Esophagus (tissue), 2 donors: ENCODE measurements around the gene MKI67. TPM values are rescaled to one million over a fixed set of nuclear protein-coding genes. Genes with fewer than 3 reads are reported as not detected.

Experiments
- H3K27ac ChIP-seq, 2 donors: one replicate each; pipeline ENCODE4 v1.5.1; 2013; ENCODE audit warnings: low read depth in 2 of 2, mild to moderate bottlenecking in 2 of 2, inconsistent platforms in 1 of 2, low read length in 1 of 2, moderate library complexity in 1 of 2
- H3K27me3 ChIP-seq, 2 donors: one replicate each; pipeline ENCODE4 v1.6.1; 2013; ENCODE audit warnings: low read length in 2 of 2, control low read depth in 1 of 2, mild to moderate bottlenecking in 1 of 2; ENCODE audit not compliant: insufficient read depth in 2 of 2, control insufficient read depth in 1 of 2
- H3K36me3 ChIP-seq, 2 donors: one replicate each; pipeline ENCODE4 v1.6.1; 2013; ENCODE audit warnings: low read length in 1 of 2; ENCODE audit not compliant: control insufficient read depth in 2 of 2, insufficient read depth in 2 of 2
- H3K4me1 ChIP-seq, 2 donors: one replicate each; pipeline ENCODE4 v1.6.1; 2013; ENCODE audit warnings: low read length in 1 of 2; ENCODE audit not compliant: control insufficient read depth in 2 of 2, insufficient read depth in 2 of 2
- H3K4me3 ChIP-seq, 2 donors: one replicate each; pipeline ENCODE4 v1.5.1; 2013; ENCODE audit warnings: low read length in 2 of 2, mild to moderate bottlenecking in 2 of 2, low read depth in 1 of 2, moderate library complexity in 1 of 2
- H3K9me3 ChIP-seq, 2 donors: one replicate each; pipeline ENCODE4 v1.6.1; 2013; ENCODE audit warnings: mild to moderate bottlenecking in 2 of 2, low read depth in 1 of 2, low read length in 1 of 2, moderate library complexity in 1 of 2; ENCODE audit not compliant: control insufficient read depth in 2 of 2, insufficient read depth in 1 of 2
- WGBS, 2 donors: extraction: QIAGEN DNeasy Blood & Tissue Kit; methylation state at CpG; one replicate each; pipeline ENCODE4 v1.1.7; 2013; 5-methylcytosine and 5-hydroxymethylcytosine counted together
- polyA plus RNA-seq, 2 donors: library from polyadenylated mRNA; stranded (reverse); fragments of 200-250 nt; gene quantifications; one replicate each; pipeline ENCODE4 v1.2.3, GENCODE V29; 2013
- donor health status: healthy with polysubstance abuse.
- donor health status: Bipolar disorder and iron deficiency.

Gene MKI67
- polyA plus RNA-seq, 2 donors = 8.7 to 8.9 TPM

DNA sequence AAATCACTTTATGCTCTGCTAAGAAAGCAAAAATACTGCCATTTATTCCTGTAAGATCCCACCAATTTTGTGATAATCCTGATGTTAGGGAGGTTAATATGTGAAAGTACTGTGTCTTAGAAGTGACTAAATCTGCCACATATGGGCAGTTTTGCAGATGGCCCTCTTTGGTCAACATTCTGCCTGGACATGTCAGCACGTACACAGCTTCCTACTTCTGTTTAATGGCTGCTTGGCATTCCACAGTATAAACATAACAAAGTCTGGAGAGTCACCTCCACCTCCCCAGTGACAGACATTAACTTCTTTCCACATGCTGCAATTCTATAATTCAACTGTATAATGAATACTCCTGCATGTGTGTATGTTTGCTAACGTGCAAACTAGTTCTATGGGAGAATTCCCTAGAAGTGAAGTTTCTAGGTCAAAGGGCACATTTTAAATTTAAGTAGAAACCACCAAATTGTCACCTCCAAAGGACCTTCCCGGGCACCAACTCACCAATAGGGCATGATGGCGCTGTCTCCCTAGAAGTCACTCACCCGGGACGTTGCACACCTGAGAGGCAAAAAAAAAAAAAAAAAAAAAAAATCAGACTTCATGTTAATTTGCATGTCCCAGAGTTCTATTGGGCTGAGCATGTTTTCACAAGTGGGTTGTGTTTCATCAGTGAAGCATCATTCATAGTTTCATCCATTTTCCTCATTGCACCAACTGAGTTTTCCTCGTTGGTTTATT, 38.9 kb downstream of the MKI67 start:
- H3K27me3 ChIP-seq = no peaks in the 10 kb centered on the region
- WGBS, 2 donors = 61 to 70% methylated on average over 7 of the region's 7 CpGs
- peaks cover 0 to 3% of the 10 kb centered on the region in 2 donors for H3K4me1 ChIP-seq
- peaks cover 0 to 2% of the 10 kb centered on the region in 2 donors for H3K9me3 ChIP-seq
- H3K27ac ChIP-seq = no peak overlapping the region
- H3K4me3 ChIP-seq = no peak overlapping the region
- peaks cover 3 to 9% of the 10 kb centered on the region in 2 donors for H3K36me3 ChIP-seq

DNA sequence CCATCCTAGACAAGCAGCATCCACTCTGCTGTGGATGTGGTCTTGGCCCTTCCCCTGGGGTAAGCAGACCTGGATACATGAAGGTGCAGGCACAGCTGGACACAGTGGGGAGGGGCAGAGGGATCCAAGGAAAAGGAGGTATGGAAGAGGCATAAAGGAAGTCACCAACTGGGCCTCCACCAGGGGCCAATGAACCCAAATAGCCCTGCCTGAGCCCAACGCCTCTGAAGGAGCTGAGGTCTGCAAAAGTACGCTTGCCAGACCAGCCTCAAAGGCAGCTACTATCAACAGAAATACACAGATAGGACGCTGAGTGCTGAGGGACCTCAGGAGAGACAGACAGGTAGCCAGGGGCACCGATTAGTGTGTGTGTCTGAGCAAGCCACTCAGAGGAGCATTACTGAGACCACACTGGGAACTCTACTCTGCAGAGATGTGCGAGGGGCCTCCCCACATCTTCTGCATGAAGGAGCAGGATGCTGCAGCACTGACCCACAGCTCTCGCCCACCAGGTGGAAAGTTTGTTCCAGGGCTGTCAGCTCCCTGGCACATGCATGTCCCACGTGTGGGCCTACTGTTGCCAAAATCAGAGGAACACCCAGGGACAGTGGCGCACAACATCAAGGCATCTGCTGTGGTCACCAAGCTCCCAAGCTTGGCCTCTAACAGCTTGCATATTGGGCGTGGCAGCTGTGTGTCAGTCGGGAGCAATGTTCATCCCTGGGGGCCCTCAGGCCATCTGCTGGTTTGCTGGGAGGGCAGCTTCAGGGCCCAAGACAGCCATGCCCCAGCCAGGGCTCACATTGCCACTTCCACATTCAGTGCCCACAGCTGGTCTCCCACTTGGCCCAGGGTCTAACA, 40.0 kb downstream of the MKI67 start:
- Histone ChIP-seq H3K36me3 (peaks cover 3 to 9% of the 10 kb centered on the region in 2 donors), H3K4me1 (peaks cover 0 to 3% of the 10 kb centered on the region in 2 donors), H3K27ac (no peak overlapping the region), H3K27me3 (no peaks in the 10 kb centered on the region), H3K4me3 (no peak overlapping the region), H3K9me3 (peaks cover 0 to 2% of the 10 kb centered on the region in 2 donors)
- WGBS, 2 donors = 69 to 72% methylated on average over 10 of the region's 10 CpGs

DNA sequence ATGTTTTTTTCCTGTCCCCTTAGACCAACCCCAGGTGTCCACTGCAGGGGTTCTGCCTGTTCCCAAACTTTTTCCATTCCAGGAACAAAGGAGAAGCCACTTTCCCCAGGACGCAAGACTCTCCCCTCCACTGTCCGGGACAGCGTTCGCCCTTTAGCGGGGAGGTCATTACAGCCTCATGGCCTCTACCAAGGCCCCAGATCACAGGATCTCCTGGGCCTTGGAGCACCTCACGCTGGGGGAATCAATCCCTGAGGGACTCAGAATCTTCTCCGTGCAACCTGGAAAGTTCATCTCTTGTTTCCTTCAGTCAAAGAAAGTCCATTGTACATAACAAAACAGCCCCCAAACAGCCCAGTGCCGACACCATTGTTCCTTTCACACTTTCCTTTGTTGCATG, 41.2 kb downstream of the MKI67 start:
- Histone ChIP-seq H3K27ac (no peak overlapping the region), H3K4me3 (no peak overlapping the region), H3K27me3 (no peaks in the 10 kb centered on the region), H3K36me3 (peaks cover 3 to 16% of the 10 kb centered on the region in 2 donors), H3K9me3 (peaks cover 0 to 2% of the 10 kb centered on the region in 2 donors), H3K4me1 (peaks cover 0 to 3% of the 10 kb centered on the region in 2 donors)
- 92 to 95% methylated on average over 8 of the region's 8 CpGs for WGBS, 2 donors

GRCh38 chr10:128084364-128084763, 41.9 kb downstream of the MKI67 start:
- WGBS, 2 donors = 89 to 90% methylated on average over 10 of the region's 10 CpGs
- H3K36me3 ChIP-seq = peaks cover 9 to 17% of the 10 kb centered on the region in 2 donors

GRCh38 chr10:128083191-128083895, 42.9 kb downstream of the MKI67 start:
- Histone ChIP-seq H3K27ac (no peak overlapping the region), H3K4me1 (peaks cover 0 to 3% of the 10 kb centered on the region in 2 donors), H3K36me3 (peaks cover 12 to 19% of the 10 kb centered on the region in 2 donors), H3K4me3 (no peak overlapping the region), H3K9me3 (peaks cover 0 to 2% of the 10 kb centered on the region in 2 donors), H3K27me3 (no peaks in the 10 kb centered on the region)
- WGBS, 2 donors = 89% methylated on average over 15 of the region's 15 CpGs

More at GRCh38 chr10:128084364-128084763, 41.9 kb downstream of the MKI67 start:
- Histone ChIP-seq H3K27me3 (no peaks in the 10 kb centered on the region), H3K4me3 (no peak overlapping the region), H3K9me3 (peaks cover 0 to 2% of the 10 kb centered on the region in 2 donors), H3K4me1 (peaks cover 0 to 3% of the 10 kb centered on the region in 2 donors), H3K27ac (no peak overlapping the region)

- no peaks in the 10 kb centered on the region for H3K27me3 ChIP-seq
- H3K4me3 ChIP-seq = no peak overlapping the region
- WGBS, 2 donors = 61 to 63% methylated on average over 3 of the region's 3 CpGs
- H3K4me1 ChIP-seq = peaks cover 0 to 3% of the 10 kb centered on the region in 2 donors
- peaks cover 0 to 2% of the 10 kb centered on the region in 2 donors for H3K9me3 ChIP-seq
- H3K36me3 ChIP-seq = peaks cover 22 to 35% of the 10 kb centered on the region in 2 donors
- no peak overlapping the region for H3K27ac ChIP-seq
These were observed 44.5 kb downstream of the MKI67 start for GRCh38 chr10:128081720-128082119.

- peaks cover 22 to 37% of the 10 kb centered on the region in 2 donors for H3K36me3 ChIP-seq
- H3K27ac ChIP-seq = no peak overlapping the region
- no peaks in the 10 kb centered on the region for H3K27me3 ChIP-seq
- H3K4me3 ChIP-seq = no peak overlapping the region
- peaks cover 0 to 2% of the 10 kb centered on the region in 2 donors for H3K9me3 ChIP-seq
- no peaks in the 10 kb centered on the region for H3K4me1 ChIP-seq
- 73 to 81% methylated on average over 4 of the region's 4 CpGs for WGBS, 2 donors
These were observed 45.0 kb downstream of the MKI67 start for GRCh38 chr10:128081222-128081621.

- Histone ChIP-seq H3K4me3 (no peak overlapping the region), H3K4me1 (no peaks in the 10 kb centered on the region), H3K27me3 (no peaks in the 10 kb centered on the region), H3K36me3 (peaks cover 22 to 37% of the 10 kb centered on the region in 2 donors), H3K27ac (no peak overlapping the region), H3K9me3 (peaks cover 0 to 2% of the 10 kb centered on the region in 2 donors)
- WGBS, 2 donors = 90% methylated on average over 8 of the region's 8 CpGs
These were observed 45.6 kb downstream of the MKI67 start for GRCh38 chr10:128080641-128081040.

DNA sequence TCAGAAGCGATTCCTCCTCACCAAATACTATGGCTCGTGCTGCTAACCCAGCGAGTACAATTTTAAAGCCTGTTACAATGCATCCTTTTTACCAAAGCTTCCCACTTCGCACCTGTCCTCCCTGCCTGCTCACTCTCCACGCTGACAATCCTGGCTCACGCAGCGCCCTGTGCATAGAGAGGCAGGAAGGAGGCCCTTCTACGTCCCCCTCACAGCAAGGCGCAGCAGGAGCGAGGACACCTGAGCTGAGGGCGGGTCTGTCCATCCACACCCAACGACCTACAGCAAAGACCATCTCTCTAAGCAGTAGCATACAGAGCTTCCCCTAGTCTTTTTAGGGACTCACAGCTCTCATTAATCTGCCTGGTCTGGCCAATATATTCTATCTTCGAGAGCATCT, 46.0 kb downstream of the MKI67 start:
- H3K4me1 ChIP-seq = no peaks in the 10 kb centered on the region
- WGBS, 2 donors = 85 to 90% methylated on average over 13 of the region's 13 CpGs
- H3K36me3 ChIP-seq = peaks cover 22 to 37% of the 10 kb centered on the region in 2 donors
- H3K4me3 ChIP-seq = no peak overlapping the region
- peaks cover 0 to 2% of the 10 kb centered on the region in 2 donors for H3K9me3 ChIP-seq
- no peaks in the 10 kb centered on the region for H3K27me3 ChIP-seq
- no peak overlapping the region for H3K27ac ChIP-seq
